ENCODE data around the gene SRP54. TPM values are rescaled to one million over a fixed set of nuclear protein-coding genes. Genes with fewer than 3 reads are reported as not detected.
"Not testable (repeated sequence)": the region's sequence is repeated elsewhere in the genome, so short reads cannot be mapped to it uniquely, and the experiment has no call there.

Gene SRP54
- total RNA-seq, 1 experiment from 2014 or later = 106 TPM

DNA sequence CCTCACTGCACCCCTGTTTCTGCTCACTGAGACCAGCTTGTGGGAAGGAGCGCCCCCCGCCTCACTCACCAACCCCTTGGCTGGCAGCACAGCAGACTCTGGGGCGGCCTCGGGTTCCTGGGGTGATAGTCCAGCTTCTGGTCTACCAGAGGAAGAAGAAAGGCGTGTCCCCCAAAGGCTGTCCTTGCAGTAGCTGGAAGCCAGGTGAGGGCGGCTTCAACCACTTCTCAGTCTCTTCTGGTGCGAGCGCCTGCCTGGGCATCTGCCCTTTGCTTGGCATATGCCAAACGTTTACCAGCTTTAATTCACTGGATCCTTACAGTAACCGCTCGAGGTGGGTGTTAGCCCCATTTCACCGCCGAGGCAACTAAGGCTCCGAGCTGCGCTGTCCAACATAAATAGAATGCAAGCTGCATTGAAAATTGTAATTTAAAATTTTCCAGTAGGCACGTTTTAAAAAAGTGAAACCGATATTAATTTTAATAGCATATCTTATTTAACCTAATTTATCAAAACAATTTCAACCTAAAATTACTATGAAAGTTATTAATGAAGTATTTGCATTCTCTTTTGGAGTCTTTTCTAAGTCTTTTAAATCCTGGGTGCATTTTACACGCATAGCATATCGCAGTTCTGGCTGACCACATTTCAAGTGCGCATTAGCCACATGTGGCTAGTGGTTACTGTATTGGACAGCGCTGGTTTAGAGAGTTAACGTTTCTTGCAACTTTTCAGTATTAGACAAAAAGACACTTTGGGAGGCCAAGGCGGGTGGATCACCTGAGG, 64.2 kb downstream of the SRP54 start:
- no peaks in the 10 kb centered on the region for H3K27me3 ChIP-seq
- H3K4me1 ChIP-seq = peaks cover 7% of the 10 kb centered on the region; the same call in 1 of the 2 replicates
- H3K27ac ChIP-seq = peak overlapping the region; percentile 55
- DNase-seq = no peak
- peak overlapping the region; percentile 74 for H3K4me3 ChIP-seq
- no peaks in the 10 kb centered on the region for H3K9me3 ChIP-seq (replicated peaks)
- no peaks in the 10 kb centered on the region for H3K36me3 ChIP-seq

DNA sequence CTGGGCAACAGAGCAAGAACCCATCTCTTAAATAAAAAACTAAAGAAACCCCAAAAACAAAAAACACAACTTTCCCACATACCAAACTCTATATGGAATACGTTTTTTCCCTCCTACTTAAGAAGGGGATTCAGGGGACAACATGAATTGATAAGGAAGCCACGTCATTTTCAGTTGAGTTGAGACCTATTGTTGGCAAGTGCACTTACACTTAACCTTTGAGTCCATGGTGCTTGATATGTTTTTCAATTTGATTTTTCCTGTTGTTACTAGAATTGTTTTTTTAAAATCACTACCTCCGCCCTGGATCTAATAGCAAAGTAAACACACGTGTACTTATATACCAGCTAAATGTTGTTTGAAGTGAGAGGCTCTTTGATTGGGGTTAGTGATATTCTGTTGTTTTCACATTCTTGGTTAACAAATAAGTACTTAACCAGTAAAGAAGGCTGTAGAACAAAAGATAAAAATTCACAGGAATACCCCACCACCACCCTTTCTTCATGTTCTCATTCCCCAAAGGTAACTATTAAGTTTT, 65.3 kb downstream of the SRP54 start:
- DNase-seq = no peak
- Histone ChIP-seq H3K36me3 (no peaks in the 10 kb centered on the region), H3K9me3 (replicated peaks) (no peaks in the 10 kb centered on the region), H3K27me3 (no peaks in the 10 kb centered on the region), H3K4me1 (peaks cover 7% of the 10 kb centered on the region; the same call in 1 of the 2 replicates), H3K27ac (no peak overlapping the region), H3K4me3 (no peak overlapping the region)

DNA sequence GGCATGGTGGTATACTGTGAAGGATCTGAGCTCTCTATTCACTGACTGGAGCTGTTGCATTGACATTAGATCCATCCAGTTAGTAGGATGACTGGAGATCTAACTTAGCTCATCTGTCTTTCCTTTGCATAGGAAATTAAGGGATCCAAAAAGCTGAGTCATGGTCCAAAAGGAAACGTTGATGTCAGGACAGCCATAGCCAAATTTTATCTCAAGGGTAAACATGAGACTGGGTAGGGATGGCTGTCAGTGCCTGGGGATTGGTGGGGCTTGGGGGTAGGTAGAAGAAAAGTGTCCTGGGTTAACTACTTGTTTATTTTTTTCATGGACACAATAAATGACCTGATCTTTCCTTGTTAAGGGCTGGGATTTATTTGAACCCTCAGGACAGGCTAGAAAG, 67.9 kb downstream of the SRP54 start:
- H3K4me1 ChIP-seq = no peaks in the 10 kb centered on the region
- H3K36me3 ChIP-seq = no peaks in the 10 kb centered on the region
- no peaks in the 10 kb centered on the region for H3K27me3 ChIP-seq
- H3K27ac ChIP-seq = no peak overlapping the region
- no peaks in the 10 kb centered on the region for H3K9me3 ChIP-seq (replicated peaks)
- DNase-seq = no peak
- no peak overlapping the region for H3K4me3 ChIP-seq

DNA sequence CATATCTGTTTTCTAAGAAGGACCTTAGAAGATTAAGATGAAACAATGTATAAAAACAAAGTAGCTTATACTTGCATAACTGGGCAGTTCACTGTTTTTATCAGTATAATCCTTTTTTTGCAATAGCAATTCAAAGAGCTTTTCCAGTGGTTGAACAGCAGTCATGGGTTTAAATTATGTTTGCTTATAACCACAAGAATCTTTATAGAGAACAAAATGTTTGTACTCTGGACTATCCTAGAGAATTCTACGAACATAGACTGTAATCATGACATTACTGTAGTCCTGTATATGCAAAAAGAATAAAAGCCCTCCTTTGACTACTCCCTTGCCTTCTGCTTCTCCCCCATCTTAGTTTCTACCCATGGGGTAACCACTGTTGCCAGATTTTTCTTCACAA, 69.0 kb downstream of the SRP54 start:
- no peak for DNase-seq
- Histone ChIP-seq H3K27ac (no peak overlapping the region), H3K36me3 (no peaks in the 10 kb centered on the region), H3K4me3 (no peak overlapping the region), H3K4me1 (no peaks in the 10 kb centered on the region), H3K9me3 (replicated peaks) (no peaks in the 10 kb centered on the region), H3K27me3 (no peaks in the 10 kb centered on the region)

DNA sequence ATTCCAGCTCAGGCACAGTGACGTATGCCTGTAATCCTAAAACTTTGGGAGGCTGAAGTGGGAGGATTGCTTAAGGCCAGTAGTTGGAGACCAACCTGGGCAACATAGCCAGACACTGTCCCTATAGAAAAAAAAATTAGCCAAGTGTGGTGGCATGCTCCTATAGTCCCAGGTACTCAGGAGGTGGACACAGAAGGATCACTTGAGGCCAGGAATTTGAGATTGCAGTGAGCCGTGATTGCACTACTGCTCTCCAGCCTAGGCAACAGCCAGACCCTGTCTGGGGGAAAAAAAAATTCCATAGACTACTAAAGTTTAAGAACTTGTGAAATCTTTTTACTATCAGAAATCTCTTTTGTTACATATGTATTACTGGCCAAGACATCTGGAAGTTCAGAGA, 69.8 kb downstream of the SRP54 start:
- Histone ChIP-seq H3K4me3 (no peak overlapping the region), H3K36me3 (no peaks in the 10 kb centered on the region), H3K9me3 (replicated peaks) (no peaks in the 10 kb centered on the region), H3K4me1 (no peaks in the 10 kb centered on the region), H3K27me3 (no peaks in the 10 kb centered on the region), H3K27ac (no peak overlapping the region)
- no peak for DNase-seq

DNA sequence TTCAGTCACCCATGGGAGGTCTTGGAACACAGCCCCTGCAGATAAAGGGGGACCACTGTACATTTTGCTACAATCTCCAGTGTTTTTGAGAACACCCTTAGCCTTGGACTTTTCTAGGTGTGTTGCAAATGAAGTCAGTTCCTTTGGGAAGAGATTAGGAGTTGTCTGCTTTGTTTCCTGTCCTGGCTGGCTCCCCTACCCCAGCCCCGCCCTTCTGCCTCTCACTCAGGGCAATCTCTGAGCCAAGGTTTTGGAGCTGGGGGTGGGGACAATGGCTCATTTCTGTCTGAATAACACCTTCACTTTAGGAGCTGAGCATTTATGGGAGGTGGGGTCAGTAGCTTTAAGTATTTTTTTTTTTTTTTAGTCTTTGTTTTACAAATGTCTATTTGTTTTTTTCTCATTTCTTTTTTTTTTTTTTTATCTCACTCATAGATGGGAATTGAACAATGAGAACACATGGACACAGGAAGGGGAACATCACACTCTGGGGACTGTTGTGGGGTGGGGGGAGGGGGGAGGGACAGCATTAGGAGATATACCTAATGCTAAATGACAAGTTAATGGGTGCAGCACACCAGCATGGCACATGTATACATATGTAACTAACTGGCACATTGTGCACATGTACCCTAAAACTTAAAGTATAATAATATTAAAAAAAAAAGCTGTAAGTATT, 78.5 kb downstream of the SRP54 start:
- H3K36me3 ChIP-seq = peaks cover 18% of the 10 kb centered on the region
- not testable (repeated sequence) for H3K4me3 ChIP-seq; H3K9me3 ChIP-seq (replicated peaks); H3K27ac ChIP-seq; DNase-seq; H3K4me1 ChIP-seq; H3K27me3 ChIP-seq

DNA sequence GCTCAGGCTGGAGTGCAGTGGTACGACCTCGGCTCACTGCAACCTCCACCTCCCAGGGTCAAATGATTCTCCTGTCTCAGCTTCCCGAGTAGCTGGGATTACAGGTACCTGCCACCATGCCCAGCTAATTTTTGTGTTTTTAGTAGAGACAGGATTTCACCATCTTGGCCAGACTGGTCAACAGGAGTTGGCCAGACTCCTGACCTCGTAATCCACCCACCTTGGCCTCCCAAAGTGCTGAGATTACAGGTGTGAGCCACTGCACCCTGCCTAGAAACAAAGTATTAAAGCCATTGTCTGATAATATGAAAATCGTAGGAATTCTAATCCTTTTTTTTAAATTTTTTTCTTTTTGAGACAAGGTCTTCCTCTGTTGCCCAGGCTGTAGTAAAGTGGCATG, 82.9 kb downstream of the SRP54 start:
- not testable (repeated sequence) for H3K27ac ChIP-seq; H3K4me1 ChIP-seq; DNase-seq; H3K27me3 ChIP-seq; H3K36me3 ChIP-seq; H3K4me3 ChIP-seq; H3K9me3 ChIP-seq (replicated peaks)

DNA sequence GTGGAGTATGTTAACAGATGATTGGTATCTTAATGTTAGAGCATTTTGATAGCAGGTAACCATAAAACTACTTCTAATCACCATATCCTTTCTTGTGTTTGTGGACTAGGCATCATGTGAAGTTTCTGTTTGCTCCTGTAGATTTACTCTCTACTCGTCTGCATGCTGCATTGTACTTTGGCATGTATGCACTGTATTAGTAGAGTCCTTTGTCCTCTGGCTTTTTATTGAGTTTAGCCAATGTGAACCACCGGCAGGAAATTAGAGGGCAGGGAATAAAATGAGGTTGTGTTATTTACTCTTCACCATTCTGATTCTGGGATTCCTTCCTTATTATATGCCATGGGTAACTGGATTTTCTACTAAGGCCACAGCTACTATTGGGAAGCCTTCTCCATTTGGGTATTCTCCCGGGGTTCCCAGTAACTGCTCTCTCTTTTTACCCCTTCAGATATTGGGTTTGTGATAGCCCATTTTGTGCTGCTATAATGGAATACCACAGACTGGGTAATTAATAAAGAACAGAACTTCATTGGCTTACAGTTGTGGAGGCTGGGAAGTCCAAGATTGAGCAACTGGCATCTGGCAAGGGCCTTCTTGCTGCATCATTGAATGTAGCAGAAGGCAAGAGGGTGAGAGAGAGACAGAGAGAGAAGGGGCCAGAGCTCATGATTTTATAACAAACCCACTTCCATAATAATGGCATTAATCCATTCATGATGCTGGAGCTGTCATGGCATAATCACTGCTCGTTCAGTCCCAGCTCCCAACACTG, 85.6 kb downstream of the SRP54 start:
- Histone ChIP-seq H3K36me3 (peaks cover 10% of the 10 kb centered on the region), H3K27ac (no peak overlapping the region), H3K4me1 (no peaks in the 10 kb centered on the region), H3K27me3 (no peaks in the 10 kb centered on the region), H3K4me3 (no peak overlapping the region), H3K9me3 (replicated peaks) (no peaks in the 10 kb centered on the region)
- no peak for DNase-seq

DNA sequence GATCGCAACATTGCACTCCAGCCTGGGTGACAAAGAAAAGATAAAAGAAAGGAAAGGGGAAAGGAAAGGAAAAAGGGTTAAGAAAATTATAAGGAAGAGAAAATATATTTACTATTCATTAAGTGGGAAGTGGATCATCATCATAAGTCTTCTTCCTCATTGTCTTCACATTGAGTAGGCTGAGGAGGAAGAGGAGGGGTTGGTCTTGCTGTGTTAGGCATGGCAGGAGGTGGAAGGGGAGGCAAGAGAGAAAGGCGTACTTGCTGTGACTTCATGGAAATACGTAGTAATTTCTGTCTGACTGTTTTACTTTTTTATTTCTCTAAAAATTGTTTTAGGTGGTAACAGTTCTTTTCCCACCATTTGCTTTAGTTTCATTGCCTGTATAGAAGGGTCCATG, 89.4 kb downstream of the SRP54 start:
- Histone ChIP-seq H3K27me3 (no peaks in the 10 kb centered on the region), H3K4me1 (no peaks in the 10 kb centered on the region), H3K36me3 (peaks cover 12% of the 10 kb centered on the region), H3K9me3 (replicated peaks) (no peaks in the 10 kb centered on the region), H3K4me3 (no peak overlapping the region), H3K27ac (no peak overlapping the region)
- no peak for DNase-seq

DNA sequence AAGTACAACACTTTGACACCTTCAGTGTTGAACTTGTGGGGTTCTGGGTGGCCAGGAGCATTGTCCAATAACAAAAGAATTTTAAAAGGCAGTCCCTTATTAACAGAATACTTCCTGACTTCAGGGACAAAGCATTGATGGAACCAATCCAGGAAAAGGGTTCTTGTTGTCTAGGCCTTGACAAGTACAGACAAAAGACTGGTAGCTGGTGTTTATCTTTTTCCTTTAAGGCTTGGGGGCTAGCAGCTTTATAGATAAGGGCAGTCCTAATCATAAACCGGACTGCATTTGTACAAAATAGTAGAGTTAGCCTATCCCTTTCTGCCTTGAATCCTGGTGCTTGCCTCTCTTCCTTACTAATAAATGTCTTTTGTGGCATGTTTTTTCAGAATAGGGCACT, 90.7 kb downstream of the SRP54 start:
- peaks cover 5% of the 10 kb centered on the region; the same call in 1 of the 2 replicates for H3K36me3 ChIP-seq
- H3K4me1 ChIP-seq = no peaks in the 10 kb centered on the region
- no peak overlapping the region for H3K4me3 ChIP-seq
- H3K27me3 ChIP-seq = no peaks in the 10 kb centered on the region
- no peak for DNase-seq
- H3K9me3 ChIP-seq (replicated peaks) = no peaks in the 10 kb centered on the region
- H3K27ac ChIP-seq = no peak overlapping the region

DNA sequence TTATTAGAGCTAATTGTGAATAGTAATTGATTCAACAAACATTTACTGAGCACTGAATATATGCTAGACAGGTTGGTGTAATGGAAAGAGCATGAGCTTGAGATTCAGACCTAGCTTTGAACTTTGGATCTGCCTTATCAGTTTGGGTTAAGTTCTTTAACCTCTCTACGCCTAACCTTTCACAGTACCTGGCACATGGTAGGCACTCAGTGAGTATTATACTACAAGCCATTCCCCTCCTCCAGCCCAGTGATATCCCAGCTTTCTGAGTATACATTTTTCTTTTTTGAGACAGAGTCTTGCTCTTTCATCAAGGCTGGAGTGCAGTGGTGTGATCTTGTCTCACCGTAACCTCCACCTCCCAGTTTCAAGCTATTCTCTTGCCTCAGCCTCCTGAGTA, 95.3 kb downstream of the SRP54 start:
- DNase-seq = no peak
- Histone ChIP-seq H3K4me1 (no peaks in the 10 kb centered on the region), H3K36me3 (peaks cover 19% of the 10 kb centered on the region), H3K27me3 (no peaks in the 10 kb centered on the region), H3K9me3 (replicated peaks) (no peaks in the 10 kb centered on the region), H3K4me3 (no peak overlapping the region), H3K27ac (no peak overlapping the region)

Other genes starting within 250 kb of the SRP54 start
- 51.9 and 60.8 TPM in 2 replicates for gene BAZ1A, start 107.6 kb upstream of the SRP54 start, total RNA-seq (2014; rRNA removed; shearing (Covaris generic))
- gene FAM177A1, start 63.3 kb downstream of the SRP54 start, total RNA-seq (2014; rRNA removed; shearing (Covaris generic)) = 27.0 and 28.0 TPM in 2 replicates
- 34.7 and 43.6 TPM in 2 replicates for gene PPP2R3C, start 139.0 kb downstream of the SRP54 start, total RNA-seq (2014; rRNA removed; shearing (Covaris generic))
- gene PRORP, start 139.6 kb downstream of the SRP54 start, total RNA-seq (2014; rRNA removed; shearing (Covaris generic)) = 42.8 and 51.2 TPM in 2 replicates